ENCODE data around the gene ATP5ME.

Gene ATP5ME

DNA sequence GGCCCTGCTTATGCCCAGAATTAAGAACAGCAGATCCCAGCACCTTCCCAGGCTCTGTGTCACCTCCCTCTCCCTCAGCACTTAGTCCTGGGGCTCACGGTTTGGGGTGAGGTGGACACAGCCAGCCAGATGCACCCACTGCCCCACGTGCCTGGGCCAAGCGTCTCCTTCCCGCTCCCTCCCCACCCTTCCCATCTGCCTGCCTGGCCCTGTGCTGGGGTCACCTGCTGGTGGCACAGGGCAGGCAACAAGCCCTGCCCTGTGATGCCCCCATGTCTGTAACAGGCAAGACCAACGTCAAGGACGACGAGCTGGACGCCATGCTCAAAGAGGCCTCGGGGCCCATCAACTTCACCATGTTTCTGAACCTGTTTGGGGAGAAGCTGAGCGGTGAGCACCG lies 5.6 kb upstream of the ATP5ME start:
- TF ChIP-seq, protein P1, sequence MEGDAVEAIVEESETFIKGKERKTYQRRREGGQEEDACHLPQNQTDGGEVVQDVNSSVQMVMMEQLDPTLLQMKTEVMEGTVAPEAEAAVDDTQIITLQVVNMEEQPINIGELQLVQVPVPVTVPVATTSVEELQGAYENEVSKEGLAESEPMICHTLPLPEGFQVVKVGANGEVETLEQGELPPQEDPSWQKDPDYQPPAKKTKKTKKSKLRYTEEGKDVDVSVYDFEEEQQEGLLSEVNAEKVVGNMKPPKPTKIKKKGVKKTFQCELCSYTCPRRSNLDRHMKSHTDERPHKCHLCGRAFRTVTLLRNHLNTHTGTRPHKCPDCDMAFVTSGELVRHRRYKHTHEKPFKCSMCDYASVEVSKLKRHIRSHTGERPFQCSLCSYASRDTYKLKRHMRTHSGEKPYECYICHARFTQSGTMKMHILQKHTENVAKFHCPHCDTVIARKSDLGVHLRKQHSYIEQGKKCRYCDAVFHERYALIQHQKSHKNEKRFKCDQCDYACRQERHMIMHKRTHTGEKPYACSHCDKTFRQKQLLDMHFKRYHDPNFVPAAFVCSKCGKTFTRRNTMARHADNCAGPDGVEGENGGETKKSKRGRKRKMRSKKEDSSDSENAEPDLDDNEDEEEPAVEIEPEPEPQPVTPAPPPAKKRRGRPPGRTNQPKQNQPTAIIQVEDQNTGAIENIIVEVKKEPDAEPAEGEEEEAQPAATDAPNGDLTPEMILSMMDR (IDR thresholded peaks at IDR 0.05): no peak
- H3K27me3 Mint-ChIP-seq (ENCODE audit: low read depth, poor library complexity): peaks cover 2% of the 10 kb centered on the region
- peaks cover 20% of the 10 kb centered on the region for H3K4me1 Mint-ChIP-seq
- no peak overlapping the region for H3K4me3 Mint-ChIP-seq
- H3K27ac Mint-ChIP-seq: no peak overlapping the region
- no peaks in the 10 kb centered on the region for H3K9me3 Mint-ChIP-seq
- DNase-seq: no peak
- H3K36me3 Mint-ChIP-seq (ENCODE audit: low read depth): no peaks in the 10 kb centered on the region

DNA sequence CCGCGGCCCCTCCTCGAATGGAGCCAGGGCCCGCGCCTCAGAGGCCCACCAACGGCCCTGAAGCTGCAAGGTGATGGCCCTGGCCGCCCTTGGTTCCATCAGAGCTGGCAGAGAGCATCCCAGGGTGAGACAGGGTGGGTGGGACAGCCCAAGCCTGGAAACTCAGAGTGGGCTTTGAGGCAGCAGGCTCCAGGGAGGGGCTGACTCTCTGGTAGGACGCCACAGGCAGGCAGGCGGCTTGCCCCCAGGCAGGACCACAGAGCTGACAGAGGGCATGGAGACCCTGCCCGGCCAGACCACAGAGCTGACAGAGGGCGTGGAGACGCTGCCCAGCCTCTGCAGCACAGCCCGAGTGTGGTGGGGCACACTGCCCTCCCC lies 5.0 kb upstream of the ATP5ME start:
- TF ChIP-seq, protein P1 (IDR thresholded peaks at IDR 0.05): no peak
- H3K36me3 Mint-ChIP-seq (ENCODE audit: low read depth): no peaks in the 10 kb centered on the region
- H3K27me3 Mint-ChIP-seq (ENCODE audit: low read depth, poor library complexity): peaks cover 2% of the 10 kb centered on the region
- H3K4me1 Mint-ChIP-seq: peaks cover 17% of the 10 kb centered on the region
- DNase-seq: no peak
- no peak overlapping the region for H3K4me3 Mint-ChIP-seq
- H3K27ac Mint-ChIP-seq: no peak overlapping the region
- H3K9me3 Mint-ChIP-seq: no peaks in the 10 kb centered on the region

DNA sequence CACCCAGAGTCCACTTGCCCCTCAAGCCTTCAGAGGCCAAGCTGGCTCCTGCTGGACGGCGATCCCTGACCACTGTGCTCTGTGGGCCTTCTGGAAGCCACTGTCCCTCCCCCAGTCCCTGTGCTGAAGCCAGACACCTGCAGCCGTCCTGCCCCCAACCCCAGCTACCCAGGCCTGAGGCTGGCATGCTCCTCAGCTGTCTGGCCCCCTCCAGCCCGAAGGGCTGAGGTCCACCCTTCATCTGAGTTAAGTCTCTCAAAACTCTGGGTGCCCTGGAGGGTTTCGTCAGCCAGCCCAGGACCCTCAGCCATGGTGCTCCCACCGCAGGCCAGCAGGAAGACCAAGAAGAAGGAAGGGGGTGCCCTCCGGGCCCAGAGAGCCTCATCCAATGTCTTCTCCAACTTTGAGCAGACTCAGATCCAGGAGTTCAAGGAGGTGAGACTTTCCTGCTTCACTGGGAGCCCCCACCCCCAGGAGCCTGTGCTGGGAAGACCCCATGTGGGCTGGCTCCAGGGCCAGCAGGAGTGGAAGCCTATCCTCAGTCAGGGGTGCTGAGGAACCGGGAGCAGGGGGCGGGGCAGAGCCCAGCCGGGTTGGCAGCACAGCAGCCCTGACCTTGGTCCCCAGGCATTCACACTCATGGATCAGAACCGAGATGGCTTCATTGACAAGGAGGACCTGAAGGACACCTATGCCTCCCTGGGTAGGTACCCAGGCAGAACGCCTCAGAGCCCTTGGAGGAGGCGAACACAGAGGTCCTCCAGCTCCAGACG lies 4.4 kb upstream of the ATP5ME start:
- no peak for DNase-seq
- TF ChIP-seq, protein P1 (IDR thresholded peaks at IDR 0.05): no peak
- Mint-ChIP-seq H3K27me3 (ENCODE audit: low read depth, poor library complexity) (peaks cover 2% of the 10 kb centered on the region), H3K36me3 (ENCODE audit: low read depth) (peaks cover 1% of the 10 kb centered on the region), H3K4me3 (no peak overlapping the region), H3K27ac (no peak overlapping the region), H3K9me3 (no peaks in the 10 kb centered on the region), H3K4me1 (peaks cover 13% of the 10 kb centered on the region)

DNA sequence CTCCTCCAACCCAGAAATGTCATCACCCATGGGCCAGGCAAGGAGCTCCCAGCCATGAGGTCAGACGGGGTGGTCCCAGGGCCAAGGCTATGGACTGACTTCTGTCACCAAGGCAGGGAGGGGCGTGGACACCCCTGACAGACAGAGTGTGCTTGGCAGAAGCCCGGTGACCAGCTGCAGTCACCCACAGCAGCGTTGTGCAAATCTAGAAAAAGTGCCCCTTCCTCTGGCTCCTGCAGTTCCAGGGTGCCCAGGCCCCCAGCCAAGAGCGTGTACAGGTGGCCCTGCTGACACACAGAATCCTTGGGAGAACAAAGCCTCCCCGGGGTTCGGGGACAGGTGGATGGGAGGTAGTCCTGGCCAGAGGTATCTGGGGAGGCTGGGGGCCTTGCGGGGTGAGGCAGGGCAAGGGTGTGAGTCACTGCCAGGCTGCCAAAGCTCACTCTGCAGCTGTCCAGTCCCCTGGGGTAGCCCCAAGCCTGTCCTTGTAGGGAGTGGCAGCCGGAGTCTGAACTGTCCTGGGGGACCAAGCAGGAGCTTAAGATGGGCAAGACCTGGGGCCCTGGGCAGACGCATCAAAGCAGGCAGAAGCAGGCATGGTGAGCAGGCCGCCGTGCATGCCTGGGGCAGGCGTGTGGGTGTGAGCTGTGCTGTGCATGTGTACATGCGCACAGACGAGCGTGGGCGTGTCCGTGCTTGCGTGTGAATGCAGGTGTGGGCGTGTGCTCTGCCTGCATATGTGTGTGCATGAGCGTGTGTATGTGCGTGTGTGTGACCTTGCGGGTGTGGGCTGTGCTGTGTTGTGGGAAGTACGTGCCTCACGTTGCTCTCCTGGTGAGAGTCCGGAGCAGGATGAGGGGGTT lies 3.6 kb upstream of the ATP5ME start:
- Mint-ChIP-seq H3K27me3 (ENCODE audit: low read depth, poor library complexity) (peaks cover 2% of the 10 kb centered on the region), H3K9me3 (no peaks in the 10 kb centered on the region), H3K4me3 (no peak overlapping the region), H3K4me1 (peaks cover 18% of the 10 kb centered on the region), H3K27ac (no peak overlapping the region), H3K36me3 (ENCODE audit: low read depth) (peaks cover 8% of the 10 kb centered on the region)
- TF ChIP-seq, protein P1 (IDR thresholded peaks at IDR 0.05): no peak
- no peak for DNase-seq

DNA sequence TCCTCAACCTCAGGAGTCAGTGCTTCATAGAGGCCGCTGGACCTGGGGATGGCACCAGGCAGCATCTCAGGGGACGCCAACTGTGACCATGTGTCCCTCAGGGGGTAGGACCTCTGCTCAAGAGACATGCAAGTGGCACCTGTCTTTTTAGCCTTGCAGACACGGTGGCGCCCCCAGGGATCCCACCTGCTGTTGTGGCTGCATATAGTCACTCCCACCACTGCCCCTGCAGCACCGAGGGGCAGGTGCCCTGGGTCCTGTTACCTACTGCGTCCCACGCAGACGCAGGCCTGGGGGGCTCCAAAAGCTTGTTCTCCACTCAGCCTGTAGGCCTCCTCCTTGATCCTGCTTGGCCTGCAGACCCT lies 2.8 kb upstream of the ATP5ME start:
- TF ChIP-seq, protein P1 (IDR thresholded peaks at IDR 0.05): no peak
- Mint-ChIP-seq H3K4me1 (peaks cover 18% of the 10 kb centered on the region), H3K27ac (no peak overlapping the region), H3K36me3 (ENCODE audit: low read depth) (peaks cover 12% of the 10 kb centered on the region), H3K9me3 (no peaks in the 10 kb centered on the region), H3K4me3 (no peak overlapping the region), H3K27me3 (ENCODE audit: low read depth, poor library complexity) (peaks cover 2% of the 10 kb centered on the region)
- DNase-seq: no peak

All from nephron progenitor cell (in vitro differentiated cells).